ENCODE measurements around the gene FIGN.

FIGN gene

DNA sequence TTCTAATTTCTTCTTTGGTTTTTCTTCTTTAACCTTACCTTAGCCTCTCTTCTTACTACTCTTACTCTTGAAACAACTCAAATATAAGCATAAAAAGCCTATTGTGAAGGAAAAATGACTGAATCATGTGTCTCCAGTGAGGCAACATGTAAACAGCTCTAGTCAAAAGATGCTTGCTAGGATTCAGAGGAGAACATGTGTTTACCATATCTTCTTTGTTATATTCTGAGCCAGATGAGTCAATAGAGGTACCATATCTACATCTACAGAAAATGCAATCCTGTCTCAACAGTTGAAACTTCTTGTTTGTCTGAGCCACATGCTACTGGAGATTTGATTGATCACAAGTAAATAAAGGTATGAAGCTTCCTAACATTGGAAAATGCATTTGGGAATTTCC is 15.9 kb upstream of the FIGN start:
- TF ChIP-seq POLR2AphosphoS5 (IDR thresholded peaks at IDR 0.05; ENCODE audit: low read depth, low read length) (no peak), SIN3A (IDR thresholded peaks at IDR 0.05; ENCODE audit: borderline replicate concordance, insufficient read depth, low read length) (no peak)

DNA sequence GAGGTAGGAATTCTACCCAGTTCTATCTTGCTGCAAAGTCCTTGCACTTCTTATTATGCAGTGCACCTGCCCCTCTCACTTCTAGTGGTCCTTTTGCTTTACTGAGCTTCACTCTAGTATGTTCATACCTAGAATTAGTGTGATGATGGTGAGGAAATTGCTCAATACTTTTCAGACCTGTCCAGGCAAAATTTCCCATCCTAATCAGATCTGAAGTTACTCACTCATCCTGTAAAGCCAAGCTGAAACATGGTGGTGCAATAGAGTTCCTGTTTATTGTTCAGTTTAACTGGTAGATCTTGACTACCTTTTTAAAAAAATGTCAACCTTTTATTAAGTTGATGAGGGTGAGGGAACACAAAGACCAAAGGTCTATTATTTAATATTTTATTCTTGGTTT is 12.6 kb upstream of the FIGN start:
- TF ChIP-seq POLR2AphosphoS5 (IDR thresholded peaks at IDR 0.05; ENCODE audit: low read depth, low read length) (no peak), SIN3A (IDR thresholded peaks at IDR 0.05; ENCODE audit: borderline replicate concordance, insufficient read depth, low read length) (no peak), TAF1 (IDR thresholded peaks at IDR 0.05; ENCODE audit: borderline replicate concordance, insufficient read depth, low read length) (no peak), FOXP2 (optimal IDR thresholded peaks at IDR 0.05; ENCODE audit: borderline replicate concordance, extremely low read depth, extremely low read length, insufficient read depth) (no peak)
- TF ChIP-seq, protein P1, sequence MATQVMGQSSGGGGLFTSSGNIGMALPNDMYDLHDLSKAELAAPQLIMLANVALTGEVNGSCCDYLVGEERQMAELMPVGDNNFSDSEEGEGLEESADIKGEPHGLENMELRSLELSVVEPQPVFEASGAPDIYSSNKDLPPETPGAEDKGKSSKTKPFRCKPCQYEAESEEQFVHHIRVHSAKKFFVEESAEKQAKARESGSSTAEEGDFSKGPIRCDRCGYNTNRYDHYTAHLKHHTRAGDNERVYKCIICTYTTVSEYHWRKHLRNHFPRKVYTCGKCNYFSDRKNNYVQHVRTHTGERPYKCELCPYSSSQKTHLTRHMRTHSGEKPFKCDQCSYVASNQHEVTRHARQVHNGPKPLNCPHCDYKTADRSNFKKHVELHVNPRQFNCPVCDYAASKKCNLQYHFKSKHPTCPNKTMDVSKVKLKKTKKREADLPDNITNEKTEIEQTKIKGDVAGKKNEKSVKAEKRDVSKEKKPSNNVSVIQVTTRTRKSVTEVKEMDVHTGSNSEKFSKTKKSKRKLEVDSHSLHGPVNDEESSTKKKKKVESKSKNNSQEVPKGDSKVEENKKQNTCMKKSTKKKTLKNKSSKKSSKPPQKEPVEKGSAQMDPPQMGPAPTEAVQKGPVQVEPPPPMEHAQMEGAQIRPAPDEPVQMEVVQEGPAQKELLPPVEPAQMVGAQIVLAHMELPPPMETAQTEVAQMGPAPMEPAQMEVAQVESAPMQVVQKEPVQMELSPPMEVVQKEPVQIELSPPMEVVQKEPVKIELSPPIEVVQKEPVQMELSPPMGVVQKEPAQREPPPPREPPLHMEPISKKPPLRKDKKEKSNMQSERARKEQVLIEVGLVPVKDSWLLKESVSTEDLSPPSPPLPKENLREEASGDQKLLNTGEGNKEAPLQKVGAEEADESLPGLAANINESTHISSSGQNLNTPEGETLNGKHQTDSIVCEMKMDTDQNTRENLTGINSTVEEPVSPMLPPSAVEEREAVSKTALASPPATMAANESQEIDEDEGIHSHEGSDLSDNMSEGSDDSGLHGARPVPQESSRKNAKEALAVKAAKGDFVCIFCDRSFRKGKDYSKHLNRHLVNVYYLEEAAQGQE (IDR thresholded peaks at IDR 0.05; ENCODE audit: insufficient read depth in 1 of 2, low read depth in 2 of 2, low read length in 2 of 2), result no peak

DNA sequence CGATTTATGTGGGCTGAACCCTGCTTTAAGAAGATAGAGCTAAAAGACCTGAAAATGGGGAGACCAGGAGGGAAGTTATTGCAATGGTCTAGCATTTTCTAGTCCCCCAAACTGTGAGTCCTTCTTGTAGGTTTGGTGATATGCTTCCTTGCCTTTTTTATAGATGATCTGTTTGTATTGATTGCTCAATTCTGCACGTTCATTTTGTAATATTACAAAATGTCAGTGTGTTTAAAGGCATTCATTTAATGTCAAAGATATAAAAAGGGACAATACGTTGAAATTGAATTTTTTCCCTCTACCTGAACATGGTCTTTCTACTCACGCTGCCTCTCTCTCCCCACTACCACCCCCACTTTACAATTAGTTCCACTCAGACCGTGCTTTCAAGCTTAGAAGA is 5.6 kb upstream of the FIGN start:
- TF ChIP-seq SIN3A (IDR thresholded peaks at IDR 0.05; ENCODE audit: borderline replicate concordance, insufficient read depth, low read length) (no peak), POLR2AphosphoS5 (IDR thresholded peaks at IDR 0.05; ENCODE audit: low read depth, low read length) (no peak), FOXP2 (optimal IDR thresholded peaks at IDR 0.05; ENCODE audit: borderline replicate concordance, extremely low read depth, extremely low read length, insufficient read depth) (no peak), TAF1 (IDR thresholded peaks at IDR 0.05; ENCODE audit: borderline replicate concordance, insufficient read depth, low read length) (no peak)
- TF ChIP-seq, protein P1 (IDR thresholded peaks at IDR 0.05; ENCODE audit: insufficient read depth in 1 of 2, low read depth in 2 of 2, low read length in 2 of 2), result no peak

DNA sequence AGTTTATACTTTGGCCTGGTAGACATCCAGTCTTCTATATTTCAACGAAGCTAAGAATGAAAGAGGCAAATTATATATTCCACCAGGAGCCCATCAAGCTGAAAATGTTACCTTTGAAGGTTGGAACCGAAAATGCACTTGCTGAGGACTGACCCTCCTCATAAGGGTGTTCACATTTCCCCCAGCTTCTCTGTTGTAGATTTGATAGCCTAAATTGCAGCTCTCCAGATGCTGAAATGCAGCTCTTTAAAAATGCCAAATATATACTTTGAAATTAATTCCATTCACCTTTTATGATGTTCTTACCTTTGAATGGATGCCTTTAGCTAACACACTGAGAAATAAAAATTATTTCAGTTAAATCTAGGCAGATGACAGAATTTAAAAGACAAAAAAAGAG is 1.8 kb upstream of the FIGN start:
- TF ChIP-seq, protein P1 (IDR thresholded peaks at IDR 0.05; ENCODE audit: insufficient read depth in 1 of 2, low read depth in 2 of 2, low read length in 2 of 2), result peak in 1 of 2 experiments; percentile 81; a peak in 2 of 4 replicates
- no peak for TF ChIP-seq POLR2AphosphoS5 (IDR thresholded peaks at IDR 0.05; ENCODE audit: low read depth, low read length)

DNA sequence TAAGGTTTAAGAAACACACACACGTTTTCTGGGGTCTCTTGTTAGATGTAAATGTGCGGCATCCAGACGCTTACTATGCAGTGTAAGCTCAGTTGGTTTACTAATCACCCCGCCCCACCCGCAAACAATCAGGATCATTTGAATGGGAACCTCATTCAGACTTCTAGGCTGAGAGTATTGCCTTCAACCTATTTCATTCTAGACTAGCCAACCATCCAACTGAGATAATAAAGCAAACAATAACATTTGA is 1.3 kb upstream of the FIGN start:
- TF ChIP-seq FOXP2 (optimal IDR thresholded peaks at IDR 0.05; ENCODE audit: borderline replicate concordance, extremely low read depth, extremely low read length, insufficient read depth) (no peak), TAF1 (IDR thresholded peaks at IDR 0.05; ENCODE audit: borderline replicate concordance, insufficient read depth, low read length) (0 out of 2 replicates have a peak, but pooled peaks have one; percentile 37)

DNA sequence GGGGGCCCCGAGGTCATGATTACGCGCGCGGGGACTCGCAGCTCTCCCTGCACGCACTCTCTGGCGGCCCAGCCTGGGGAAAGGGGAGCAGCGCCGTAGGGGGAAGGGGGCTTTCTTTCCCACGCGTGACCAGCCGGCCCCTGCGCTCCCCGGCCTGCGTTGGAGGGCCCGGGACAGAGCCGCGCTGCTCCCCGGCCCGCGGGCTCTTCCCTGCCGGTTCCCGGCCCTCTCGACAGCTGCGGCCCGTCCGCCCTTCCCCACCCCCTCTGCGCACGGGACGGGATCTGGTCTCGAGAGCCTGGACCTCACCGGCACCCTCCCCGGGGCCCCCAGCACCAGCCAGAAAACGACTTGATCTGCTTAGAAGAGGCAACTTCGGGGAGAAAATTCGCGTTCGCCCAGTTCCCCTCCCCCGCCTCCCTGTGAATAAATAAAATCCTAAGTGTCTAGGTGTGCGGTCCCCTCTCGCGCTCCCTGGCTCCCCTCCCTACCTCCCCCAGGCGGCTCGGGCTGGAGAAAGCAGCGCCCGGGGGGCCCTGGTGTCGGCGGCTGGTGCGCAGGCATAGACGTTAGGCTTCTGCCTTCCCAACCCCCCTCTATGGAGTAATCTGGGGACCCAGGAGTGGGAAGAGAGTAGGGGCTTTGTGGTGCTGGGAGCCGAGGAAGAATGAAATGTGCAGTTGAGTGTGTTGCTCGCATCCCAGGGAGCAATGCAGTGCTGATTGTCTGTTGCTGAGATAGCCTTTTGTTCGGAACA is 803 bp upstream of the FIGN start:
- peak; percentile 18; the same call in 1 of the 2 replicates for TF ChIP-seq SIN3A (IDR thresholded peaks at IDR 0.05; ENCODE audit: borderline replicate concordance, insufficient read depth, low read length)
- TF ChIP-seq TAF1 (IDR thresholded peaks at IDR 0.05; ENCODE audit: borderline replicate concordance, insufficient read depth, low read length), result no peak
- TF ChIP-seq POLR2AphosphoS5 (IDR thresholded peaks at IDR 0.05; ENCODE audit: low read depth, low read length), result peak; percentile 50; the same call in 1 of the 2 replicates
- no peak for TF ChIP-seq FOXP2 (optimal IDR thresholded peaks at IDR 0.05; ENCODE audit: borderline replicate concordance, extremely low read depth, extremely low read length, insufficient read depth)

Measured in PFSK-1 (cell line).